ENCODE results near the gene RCN1.

- TF ChIP-seq, protein P1, sequence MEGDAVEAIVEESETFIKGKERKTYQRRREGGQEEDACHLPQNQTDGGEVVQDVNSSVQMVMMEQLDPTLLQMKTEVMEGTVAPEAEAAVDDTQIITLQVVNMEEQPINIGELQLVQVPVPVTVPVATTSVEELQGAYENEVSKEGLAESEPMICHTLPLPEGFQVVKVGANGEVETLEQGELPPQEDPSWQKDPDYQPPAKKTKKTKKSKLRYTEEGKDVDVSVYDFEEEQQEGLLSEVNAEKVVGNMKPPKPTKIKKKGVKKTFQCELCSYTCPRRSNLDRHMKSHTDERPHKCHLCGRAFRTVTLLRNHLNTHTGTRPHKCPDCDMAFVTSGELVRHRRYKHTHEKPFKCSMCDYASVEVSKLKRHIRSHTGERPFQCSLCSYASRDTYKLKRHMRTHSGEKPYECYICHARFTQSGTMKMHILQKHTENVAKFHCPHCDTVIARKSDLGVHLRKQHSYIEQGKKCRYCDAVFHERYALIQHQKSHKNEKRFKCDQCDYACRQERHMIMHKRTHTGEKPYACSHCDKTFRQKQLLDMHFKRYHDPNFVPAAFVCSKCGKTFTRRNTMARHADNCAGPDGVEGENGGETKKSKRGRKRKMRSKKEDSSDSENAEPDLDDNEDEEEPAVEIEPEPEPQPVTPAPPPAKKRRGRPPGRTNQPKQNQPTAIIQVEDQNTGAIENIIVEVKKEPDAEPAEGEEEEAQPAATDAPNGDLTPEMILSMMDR (IDR thresholded peaks at IDR 0.05): no peak
- no peak for TF ChIP-seq POLR2A (IDR thresholded peaks at IDR 0.05)
- TF ChIP-seq POLR2AphosphoS5 (IDR thresholded peaks at IDR 0.05; ENCODE audit: insufficient read depth in 1 of 2, low read depth in 1 of 2): no peak
These were observed 10.9 kb downstream of the RCN1 start for GRCh38 chr11:32101791-32102190.
